HG03060 (cell line): Measurements from ENCODE around the gene TCF12.
"Not testable (repeated sequence)": the region's sequence is repeated elsewhere in the genome, so short reads cannot be mapped to it uniquely, and the experiment has no call there.

Experiments
- ATAC-seq: cut with Tn5 transposase; IDR thresholded peaks from one replicate; pipeline ENCODE4 v1.9.1; 2021; ENCODE audit warnings: low read depth, moderate number of reproducible peaks; ENCODE audit not compliant: unreplicated experiment

Gene TCF12

DNA sequence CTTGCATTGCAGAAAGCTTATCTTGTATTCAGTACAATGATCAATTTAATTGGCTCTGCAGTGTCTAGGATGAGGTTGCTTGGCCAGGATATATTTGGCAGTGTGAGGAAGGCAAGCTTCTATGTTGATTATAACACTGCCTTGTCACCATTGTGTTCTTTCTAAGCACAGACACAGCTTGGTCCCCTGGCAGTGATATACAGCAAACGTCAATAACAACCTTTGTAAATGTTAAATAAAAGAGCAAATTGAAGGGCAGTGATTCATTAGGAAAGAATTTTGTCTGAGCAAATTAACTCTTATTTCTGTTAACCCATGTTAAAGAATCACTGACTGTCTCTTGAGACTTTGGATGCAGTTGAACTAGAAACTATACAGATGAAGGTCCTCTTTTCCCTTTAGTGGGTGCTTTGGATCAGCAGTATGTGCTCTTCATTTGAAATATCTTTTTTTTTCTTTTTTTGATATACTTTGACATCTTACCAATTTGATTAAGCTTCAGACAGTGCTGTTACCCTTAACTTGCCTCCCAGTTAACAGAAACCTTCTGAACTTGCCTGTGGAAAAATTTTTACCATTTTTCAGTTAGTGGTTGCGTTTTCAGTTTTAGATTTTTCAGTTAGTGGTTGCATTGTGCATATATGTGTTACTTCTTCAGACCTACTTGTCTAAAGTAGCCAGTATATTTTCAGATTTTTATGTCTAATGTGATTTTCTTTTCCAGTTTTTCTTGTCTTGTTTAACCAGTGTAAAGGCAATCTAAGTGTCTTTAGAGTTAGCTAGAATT, 199.8 kb downstream of the TCF12 start:
- ATAC-seq, result no peak

DNA sequence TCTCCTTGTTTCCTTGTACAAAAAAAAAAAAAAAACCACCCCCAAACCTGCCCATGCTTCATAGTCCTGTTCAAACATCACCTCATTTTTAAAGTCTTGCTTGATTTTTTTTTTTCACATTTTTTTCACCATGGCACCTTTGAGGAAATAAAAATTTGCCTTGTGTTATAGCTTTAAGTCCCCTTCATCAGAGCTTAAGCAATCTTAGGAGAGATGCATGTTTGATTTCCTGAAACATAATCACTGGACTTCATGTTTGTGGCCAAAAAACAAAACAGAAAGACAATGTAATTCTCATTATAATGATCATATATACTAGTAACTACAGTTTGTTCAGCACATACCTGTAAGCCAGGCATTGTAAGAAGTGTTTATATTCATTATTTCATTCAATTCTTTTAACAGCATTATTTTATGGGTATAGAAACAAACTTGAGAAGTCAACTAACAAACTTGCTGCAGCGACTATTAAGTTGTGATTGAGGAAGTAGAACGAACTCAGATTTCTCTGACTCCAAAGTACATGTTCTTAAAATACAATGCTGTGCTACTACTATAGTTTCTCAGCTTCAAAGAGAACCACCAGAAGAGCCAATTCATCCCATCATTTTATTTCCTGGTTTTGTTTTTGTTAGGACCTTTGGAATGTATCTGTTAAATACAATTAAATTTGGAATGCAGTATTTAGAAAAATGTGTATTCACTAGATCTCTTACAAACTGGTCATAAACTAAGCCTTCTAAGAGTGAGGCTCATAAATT, 203.8 kb downstream of the TCF12 start:
- no peak for ATAC-seq

DNA sequence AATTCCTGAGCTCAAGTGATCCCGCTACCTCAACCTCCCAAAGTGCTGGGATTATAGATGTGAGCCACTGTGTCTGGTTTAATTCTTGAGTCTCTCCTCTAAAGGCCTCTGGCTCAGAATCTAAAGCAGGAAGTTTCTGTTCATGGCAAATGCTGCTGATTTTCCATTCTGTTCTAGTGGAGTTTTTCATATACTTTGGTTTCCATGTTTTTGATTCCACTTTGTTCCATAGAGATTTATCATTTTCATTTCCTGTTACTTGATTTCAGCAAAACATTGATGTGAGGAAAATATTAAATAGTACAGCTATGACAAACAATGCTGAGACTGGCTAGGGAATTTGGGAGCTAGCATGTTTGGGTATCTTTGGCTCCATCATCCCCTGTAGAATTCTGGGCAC, 205.6 kb downstream of the TCF12 start:
- no peak for ATAC-seq

DNA sequence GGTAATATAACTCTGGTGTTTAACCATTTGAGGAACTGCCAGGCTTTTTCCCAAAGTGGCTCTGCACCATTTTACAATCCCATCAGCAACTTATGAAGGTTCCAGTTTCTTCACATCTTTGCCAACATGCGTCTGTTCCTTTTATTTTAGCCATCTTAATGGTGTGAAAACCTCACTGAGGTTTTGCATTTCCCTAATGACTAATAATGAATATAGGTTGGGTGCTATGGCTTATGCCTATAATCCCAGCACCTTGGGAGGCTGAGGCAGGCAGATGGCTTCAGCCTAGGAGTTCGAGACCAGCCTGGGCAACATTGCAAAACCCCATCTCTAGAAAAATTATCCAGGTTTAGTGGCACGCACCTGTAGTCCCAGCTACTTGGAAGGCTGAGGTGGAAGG, 210.6 kb downstream of the TCF12 start:
- no peak for ATAC-seq

DNA sequence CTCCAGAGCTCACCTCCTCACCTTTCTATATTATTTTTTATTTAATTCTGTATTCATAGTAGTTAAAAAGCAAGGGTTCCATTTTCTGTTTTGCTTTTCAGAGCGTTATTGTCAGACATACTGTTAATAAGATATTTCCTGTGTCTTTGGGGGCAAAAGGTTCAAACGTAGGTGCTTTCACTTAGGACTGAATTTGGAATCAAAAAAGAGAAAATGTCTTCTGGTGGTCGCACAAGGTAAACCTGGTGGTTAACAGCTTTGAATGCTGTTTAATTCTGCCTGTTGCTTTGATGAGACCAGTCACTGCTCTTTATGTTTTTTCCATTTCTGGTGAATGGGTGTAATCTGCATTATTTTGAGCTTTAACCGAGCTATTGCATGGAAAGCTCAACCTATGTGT, 212.5 kb downstream of the TCF12 start:
- no peak for ATAC-seq

DNA sequence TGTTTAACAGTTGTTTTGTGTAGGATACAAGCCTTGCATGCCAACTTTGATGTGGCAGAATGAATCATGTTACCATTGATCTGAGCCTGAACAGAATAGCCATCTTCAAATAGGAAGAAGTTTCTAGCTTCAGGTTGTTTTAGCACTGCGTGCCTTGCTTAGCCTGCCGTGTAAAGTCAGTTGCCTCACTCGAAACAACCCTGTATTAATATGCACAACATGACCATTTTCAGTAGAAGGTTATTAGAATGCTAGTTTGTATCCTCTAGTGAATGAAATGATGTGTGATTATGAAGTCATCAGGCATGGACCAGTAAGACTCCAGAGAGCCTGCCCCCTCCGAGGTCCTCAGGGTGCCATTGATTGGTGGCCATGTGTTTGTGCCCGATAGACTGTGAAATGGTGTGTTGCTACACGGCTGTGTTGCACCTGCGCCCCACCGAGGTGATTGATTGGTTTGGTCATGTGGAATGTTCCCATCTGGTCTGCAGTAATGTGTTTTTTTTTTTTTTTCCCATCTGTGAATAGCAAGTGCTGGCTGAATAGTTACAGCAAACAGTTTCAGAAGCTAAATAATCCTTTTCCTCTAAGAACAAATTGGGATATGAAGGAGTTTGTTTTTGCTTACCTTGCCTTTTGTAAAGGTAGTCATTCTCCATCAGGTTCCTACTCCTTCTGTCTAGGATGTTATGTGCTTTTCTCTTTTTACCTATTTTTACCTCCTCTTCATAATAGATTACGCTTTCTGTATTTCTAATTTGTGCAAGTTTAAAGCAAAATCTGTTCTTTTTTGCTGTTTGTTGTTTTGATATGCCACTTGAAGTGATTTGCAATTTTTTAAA, 214.9 kb downstream of the TCF12 start:
- ATAC-seq, result no peak

DNA sequence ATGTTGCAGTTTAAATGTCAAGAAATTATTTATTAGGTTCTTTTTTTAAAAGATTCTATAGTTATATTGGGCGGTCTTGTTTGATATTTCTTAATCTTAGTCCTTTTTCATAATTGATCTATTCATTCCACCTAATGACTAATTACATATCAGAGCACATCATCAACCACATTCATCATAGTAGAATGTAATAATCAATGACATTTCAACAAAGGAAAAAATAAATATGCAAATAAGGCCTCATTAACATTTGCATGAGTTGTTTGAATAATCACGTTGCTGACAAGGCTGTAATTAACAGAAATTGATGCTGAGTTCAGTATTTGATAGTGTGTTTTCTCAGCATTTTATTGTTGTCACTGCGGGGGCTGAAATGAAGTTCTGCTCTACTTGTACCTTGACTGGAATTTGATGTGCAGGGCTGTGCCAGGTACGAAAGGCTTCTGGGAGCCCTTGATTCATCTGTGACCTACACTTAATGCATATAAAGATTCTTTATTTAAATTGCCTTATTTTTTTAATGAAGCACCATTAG, 215.7 kb downstream of the TCF12 start:
- ATAC-seq, result no peak

DNA sequence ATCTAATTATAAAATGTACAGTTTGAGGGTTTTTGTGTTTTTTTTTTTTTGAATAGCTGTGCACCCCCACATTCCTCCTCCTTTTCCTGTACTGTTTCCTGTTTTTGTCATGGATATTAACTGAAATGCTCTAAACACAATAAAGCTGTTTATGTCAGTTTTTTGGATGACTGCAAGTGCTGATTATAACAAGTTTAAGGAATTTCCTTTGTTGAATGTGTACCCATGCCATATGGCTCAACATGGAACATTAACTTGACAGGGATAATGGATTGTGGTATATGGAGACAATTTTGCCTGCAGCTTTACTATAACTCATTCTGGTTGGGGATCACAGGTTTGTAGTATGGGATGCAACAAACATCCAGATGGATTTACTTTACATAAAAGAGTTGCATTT, 216.4 kb downstream of the TCF12 start:
- no peak for ATAC-seq

DNA sequence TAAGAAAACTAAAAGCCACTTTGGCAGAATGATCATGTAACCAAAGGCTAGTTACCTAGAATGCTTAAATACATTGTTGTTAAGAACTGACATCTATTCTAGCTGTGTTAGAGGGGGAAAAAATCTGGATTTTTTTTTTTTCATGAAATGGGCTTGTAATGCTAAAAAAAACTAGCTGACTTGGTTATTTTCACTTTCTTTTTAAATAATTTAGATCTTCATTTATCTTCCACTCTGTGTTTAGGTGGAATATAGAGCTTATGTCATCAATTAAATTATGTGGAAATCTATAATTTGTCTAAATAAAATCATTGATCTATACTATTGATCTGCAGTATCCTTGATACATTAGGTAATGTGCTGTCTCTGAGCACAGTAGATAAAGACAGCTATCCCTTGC, 217.4 kb downstream of the TCF12 start:
- ATAC-seq, result no peak

DNA sequence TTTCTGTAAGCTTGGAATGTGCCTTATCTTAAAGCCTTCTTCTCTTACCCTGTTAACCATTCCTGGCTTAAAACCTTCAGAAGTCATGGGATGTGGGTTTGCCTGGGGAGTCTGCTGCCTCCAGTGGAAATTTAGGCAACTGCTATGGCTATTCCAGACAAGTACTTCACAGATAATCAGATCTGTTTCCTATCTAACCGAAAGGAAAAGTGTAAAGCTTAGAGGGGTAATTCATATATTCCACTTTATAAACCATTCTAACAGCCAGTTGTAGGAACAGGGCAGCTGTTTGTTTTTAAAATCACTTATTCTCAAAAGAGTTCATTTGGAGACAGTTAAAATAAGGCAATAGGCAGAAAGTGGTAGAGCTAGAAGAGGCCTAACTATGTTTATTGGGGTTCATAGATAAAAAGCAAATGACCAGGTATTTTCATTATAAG, 219.9 kb downstream of the TCF12 start:
- ATAC-seq, result no peak

DNA sequence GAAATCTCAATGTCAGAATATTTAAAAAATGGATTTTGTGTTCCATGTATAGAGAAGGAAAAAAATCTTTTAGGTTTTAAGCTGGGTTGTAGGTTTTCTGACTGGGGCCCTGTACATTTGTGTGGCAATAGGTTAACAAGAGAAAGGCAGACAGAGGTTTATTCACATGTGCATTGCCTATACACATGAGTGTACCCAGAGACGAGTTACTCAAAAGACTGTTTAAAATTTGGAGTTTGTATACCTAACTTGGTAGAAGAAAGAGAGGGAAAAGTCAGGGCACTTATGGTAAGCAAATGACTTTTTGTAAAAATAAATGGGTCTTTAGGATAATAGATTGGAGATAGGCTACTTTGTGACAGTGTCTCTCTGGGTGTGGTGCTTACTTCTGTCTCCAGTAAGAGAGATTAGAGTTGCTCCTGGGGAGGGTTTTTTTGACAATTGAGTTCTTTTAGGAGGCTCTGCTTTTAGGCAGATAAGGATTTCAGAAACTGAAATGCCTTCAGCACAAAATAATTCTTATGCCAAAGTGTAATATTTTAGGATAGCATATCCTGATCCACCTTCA, 225.2 kb downstream of the TCF12 start:
- no peak for ATAC-seq

DNA sequence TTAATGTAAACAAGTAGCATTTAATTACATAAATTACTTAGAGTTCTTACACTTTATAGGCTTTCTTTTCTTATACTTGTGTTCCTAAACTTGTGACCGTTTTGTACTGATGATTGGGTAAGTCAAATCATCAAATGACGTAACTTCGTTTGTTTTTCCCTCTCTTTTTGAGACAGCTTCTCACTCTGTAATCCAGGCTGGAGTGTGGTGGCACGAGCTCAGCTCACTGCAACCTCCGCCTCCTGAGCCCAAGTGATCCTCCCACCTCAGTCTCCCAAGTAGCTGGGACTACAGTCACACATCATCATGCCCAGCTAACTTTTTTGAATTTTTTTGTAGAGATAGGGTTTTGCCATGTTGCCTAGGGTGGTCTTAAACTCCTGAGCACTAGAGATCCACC, 226.0 kb downstream of the TCF12 start:
- no peak for ATAC-seq

DNA sequence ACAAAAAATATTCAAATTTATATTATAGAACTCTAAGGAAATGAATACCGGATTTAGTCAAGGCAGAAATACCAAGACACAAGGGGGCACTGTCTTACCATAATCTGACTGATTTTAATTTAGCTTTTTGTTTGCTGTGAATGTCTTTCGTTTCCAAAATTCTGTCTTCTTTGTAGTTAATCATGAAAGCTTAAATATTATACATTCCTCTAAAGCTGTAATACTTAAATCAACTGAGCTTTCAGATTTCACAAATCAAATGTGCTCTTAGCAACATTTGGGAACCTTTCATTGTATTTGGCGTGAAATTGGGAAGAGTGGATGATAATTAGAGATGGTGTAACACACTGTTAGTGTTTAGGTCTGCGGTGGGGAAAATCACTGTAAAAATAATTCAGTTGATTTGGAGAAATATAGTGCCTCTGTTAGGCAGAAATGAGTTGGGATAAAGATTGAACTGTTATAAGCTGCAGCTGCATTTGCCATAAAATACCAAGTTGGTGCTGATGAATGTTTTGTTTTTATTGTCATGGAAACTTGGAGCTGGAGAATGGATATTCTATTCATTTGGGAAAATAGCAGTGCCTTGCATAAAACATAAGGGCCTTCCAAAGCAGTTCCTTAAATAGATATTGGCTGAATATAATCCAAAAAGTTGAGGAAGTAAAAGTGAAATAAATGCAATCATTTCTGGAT, 228.2 kb downstream of the TCF12 start:
- ATAC-seq, result no peak

DNA sequence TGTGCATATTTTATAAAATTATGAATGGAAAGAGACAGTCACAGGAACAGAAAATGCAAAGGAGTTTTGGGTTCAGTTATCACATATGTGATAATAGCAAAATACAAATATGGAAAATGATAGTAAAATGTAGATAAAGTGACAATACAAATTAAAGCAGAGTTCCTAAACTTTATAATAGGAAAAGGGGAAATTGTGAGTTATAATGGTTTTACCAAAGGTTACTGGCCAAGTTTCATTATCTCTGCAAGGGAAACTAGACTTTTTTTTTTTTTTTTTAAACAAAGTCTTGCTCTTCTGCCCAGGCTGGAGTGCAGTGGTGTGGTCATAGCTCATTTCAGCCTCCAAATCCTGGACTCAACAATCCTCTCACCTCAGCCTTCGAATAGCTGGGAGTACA, 229.2 kb downstream of the TCF12 start:
- no peak for ATAC-seq

DNA sequence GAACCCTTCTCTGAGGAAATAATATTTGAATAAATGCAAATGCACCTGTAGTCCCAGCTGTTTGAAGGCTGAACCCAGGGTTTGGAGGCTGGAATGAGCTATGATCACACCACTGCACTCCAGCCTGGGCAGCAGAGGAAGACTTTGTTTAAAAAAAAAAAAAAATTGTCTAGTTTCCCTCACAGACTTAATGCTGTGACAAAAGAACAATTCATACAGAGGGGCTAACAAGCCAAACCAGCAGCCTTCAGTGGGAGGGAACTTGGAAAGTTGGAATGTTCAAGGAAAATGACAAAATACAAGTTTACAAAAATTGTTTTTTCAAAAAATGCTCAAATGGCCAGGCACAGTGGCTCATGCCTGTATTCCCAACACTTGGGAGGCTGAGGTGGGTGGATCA, 229.8 kb downstream of the TCF12 start:
- ATAC-seq, result no peak

DNA sequence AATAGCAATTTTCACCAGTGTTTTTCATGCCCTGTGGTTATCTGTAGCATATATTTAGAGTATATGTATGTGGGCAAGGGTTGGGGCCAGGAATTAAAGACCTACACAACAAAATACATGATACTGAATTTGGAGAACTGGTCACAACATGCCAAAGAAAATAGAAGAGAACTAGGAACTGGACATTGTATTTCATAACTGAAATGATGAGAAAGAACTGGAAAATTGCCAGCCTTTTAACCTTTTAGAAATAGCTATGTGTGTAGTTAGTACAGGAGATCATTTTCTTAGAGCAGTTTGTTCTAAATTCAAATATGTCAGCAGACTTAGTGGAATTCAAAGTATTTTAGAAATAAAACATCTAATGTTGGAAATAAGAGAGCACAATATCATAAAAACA, 230.8 kb downstream of the TCF12 start:
- ATAC-seq, result no peak

DNA sequence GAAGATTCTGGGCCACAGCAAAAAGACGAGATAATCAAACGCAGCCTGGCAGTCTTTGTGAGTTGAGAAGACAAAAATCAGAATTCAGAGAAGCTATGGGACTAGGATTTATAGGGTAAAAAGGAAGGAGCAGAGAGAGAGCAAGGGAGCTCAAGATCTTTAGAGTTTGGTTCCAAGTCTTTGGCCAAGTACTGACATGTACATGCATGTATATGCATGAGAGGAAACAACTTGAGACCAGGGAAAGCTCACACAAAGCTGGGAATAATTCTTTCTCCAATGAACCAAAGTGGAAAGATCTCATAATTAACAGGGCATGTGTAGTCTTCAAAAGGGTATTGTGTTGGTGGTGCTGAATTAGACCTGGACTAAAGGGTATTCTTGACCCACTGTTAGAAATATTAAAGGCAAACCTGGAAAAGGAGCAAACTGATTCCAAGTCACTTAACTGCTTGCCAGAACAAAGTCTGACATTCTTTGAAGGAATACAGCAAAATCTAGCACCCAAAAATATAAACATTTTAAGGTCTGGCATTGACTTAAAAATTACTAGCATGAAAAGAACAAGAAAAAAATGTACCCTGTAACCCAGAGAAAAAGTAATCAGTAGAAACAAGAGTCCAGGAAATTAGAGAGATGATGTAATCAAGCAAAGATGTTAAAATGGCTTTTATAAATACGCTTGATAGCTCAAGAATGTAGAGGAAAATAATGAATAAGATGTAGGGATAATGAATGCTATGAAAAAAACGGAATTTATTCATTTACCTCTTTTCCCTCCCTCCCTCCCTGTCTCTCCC, 231.8 kb downstream of the TCF12 start:
- ATAC-seq, result no peak

DNA sequence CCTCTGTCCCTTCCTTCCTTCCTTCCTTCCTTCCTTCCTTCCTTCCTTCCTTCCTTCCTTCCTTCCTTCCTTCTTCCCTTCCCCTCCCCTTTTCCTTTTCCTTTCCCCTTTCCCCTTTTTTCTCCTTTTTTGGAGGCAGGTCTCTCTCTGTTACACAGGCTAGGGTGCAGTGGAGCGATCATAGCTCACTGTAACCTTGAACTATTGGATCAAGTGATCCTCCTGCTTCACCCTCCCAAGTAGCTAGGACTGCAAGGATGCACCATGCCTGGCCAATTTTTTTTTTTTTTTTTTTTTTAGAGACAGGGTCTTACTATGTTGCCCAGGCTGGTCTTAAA, 232.4 kb downstream of the TCF12 start:
- not testable (repeated sequence) for ATAC-seq

DNA sequence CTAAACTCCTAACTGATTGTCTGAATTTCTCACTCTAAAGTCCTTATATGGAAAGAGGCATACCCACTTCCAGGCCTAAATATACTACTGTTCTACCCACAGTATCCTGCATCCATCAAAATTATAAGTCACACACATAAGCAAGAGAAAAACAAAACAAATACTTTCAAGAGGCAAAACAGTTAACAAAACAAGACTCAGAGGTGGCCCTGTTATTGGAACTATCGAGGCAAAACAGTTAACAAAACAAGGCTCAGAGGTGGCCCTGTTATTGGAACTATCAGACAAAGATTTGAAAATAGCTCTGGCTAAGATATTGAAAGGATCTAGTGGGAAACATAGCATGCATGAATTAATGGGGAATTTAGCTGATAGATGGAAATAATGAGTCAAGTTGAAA, 233.7 kb downstream of the TCF12 start:
- ATAC-seq, result no peak
